Measurements from ENCODE around the gene CDC42. TPM values are rescaled to one million over a fixed set of nuclear protein-coding genes. Genes with fewer than 3 reads are reported as not detected.

The CDC42 gene
- total and polyA plus RNA-seq, 10 of the 15 experiments (the other 5 are each of a cell fraction or from before 2014, with no cell fraction given) = 184 to 479 (median 326) TPM

DNA sequence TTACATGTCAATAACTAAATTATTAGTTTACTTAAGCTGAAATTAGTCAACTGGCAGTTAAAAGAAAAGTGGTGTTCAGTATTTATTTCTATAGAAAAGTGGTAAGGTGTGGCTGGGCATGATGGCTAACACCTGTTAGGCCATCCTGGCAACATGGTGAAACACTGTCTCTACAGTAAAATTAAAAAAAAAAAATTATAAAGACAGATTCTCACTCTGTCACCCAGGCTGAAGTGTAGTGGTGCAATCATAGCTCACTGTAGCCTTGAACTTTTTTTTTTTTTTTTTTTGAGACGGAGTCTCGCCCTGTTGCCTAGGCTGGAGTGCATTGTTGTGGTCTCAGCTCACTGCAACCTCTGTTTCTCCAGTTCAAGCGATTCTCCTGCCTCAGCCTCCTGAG lies 57.5 kb downstream of the CDC42 start:
- intact Hi-C loops (cut with micrococcal nuclease; ENCODE audit: unreplicated experiment) = no loop called here
- CTCF ChIA-PET = interaction anchor here (0.7 to 2.1 kb wide), 4 partner anchors 9 to 306 kb away, joined by 3 to 9 read pairs (median 4); no protein-coding TSS in a partner anchor
- RAD21 ChIA-PET (ENCODE audit: unreplicated experiment) = no interaction called here

DNA sequence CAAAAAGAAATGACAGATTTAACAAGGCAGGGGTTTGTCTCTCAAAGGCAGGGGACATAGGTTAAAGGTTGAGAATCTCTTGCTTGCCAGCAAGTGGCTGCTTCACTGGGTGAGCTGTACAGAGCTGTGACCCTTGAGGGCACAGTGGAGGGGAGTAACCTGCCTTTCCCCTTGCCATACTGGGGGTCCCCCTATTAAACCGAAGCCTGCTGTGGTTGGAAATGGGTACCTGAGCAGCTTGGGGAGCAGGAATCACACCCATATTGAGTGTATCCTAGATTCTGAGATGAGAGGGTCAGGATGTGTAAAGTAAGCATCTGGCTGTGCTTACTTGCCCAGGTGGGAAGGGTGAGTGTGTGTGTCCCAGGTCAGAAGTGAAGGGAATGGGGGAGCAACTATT lies 58.6 kb downstream of the CDC42 start:
- Histone ChIP-seq H3K27me3 (replicated peaks in 1 of 2; ENCODE audit: control insufficient read depth in 2 of 2, insufficient read depth in 2 of 2, low read length in 1 of 2) (no peaks in the 10 kb centered on the region), H3K9me3 (replicated peaks; ENCODE audit: control insufficient read depth, insufficient read depth, low read length) (no peaks in the 10 kb centered on the region), H3K79me2 (ENCODE audit: control insufficient read depth, insufficient read depth, low read length) (peaks cover 2% of the 10 kb centered on the region; the same call in 1 of the 2 replicates), H4K20me1 (ENCODE audit: control insufficient read depth, insufficient read depth) (no peaks in the 10 kb centered on the region; the same call in 1 of the 2 replicates), H3K4me2 (ENCODE audit: control insufficient read depth, insufficient read depth) (no peak overlapping the region), H3K9ac (ENCODE audit: control insufficient read depth, insufficient read depth, low read length) (no peak overlapping the region), H2AFZ (ENCODE audit: control insufficient read depth, low read depth, low read length) (no peak overlapping the region), H3K36me3 (ENCODE audit: control insufficient read depth in 2 of 2, insufficient read depth in 2 of 2, low read length in 1 of 2) (peaks cover 15 to 26% of the 10 kb centered on the region in 2 experiments; a peak in 3 of 4 replicates), H3K4me3 (no peak overlapping the region), H3K27ac (ENCODE audit: control insufficient read depth, insufficient read depth) (no peak overlapping the region), H3K4me1 (ENCODE audit: control insufficient read depth, insufficient read depth, low read length) (peaks cover 16% of the 10 kb centered on the region)
- no peak for ATAC-seq
- BruUV-seq (replicated peaks) = TSS peak; percentile 12
- 29% methylated on average over 1 of the region's 1 CpG for WGBS (ENCODE audit: insufficient coverage, insufficient replicate concordance, low lambda C conversion rate, missing lambda C conversion rate)
- in situ Hi-C loops (cut with MboI) (no loop called here), intact Hi-C loops (cut with micrococcal nuclease; ENCODE audit: unreplicated experiment) (no loop called here)
- ChIA-PET SMC1A (ENCODE audit: uncharacterized antibody, unreplicated experiment) (interaction anchor here (1.0 kb wide), 1 partner anchor 87 kb away, joined by 4 read pairs; no protein-coding TSS in a partner anchor), RAD21 (ENCODE audit: unreplicated experiment) (no interaction called here), POLR2A (interaction anchor here (2.0 kb wide), 1 partner anchor 11 kb away, joined by 8 read pairs; no protein-coding TSS in a partner anchor), CTCF (interaction anchor here (0.6 to 2.1 kb wide), 4 partner anchors 10 to 1436 kb away, joined by 3 to 9 read pairs (median 4); no protein-coding TSS in a partner anchor)
- DNase-seq (ENCODE audit: low read depth, low spot score) = no peak
- FAIRE-seq = no peak
- TF ChIP-seq POLR2AphosphoS2 (IDR thresholded peaks at IDR 0.05; ENCODE audit: low read depth, low read length) (peak; percentile 39; the same call in 1 of the 2 replicates), KDM1A (IDR thresholded peaks at IDR 0.05; ENCODE audit: borderline replicate concordance) (no peak), SMAD5 (IDR thresholded peaks at IDR 0.05; ENCODE audit: low read depth) (no peak)

More for the DNA sequence above, 57.5 kb downstream of the CDC42 start:
- in situ Hi-C loops (cut with MboI) = no loop called here
- WGBS (ENCODE audit: insufficient coverage, insufficient replicate concordance, low lambda C conversion rate, missing lambda C conversion rate) = 100% methylated on average over 1 of the region's 3 CpGs
- Histone ChIP-seq H4K20me1 (ENCODE audit: control insufficient read depth, insufficient read depth) (no peaks in the 10 kb centered on the region; the same call in 1 of the 2 replicates), H3K4me1 (ENCODE audit: control insufficient read depth, insufficient read depth, low read length) (peaks cover 8% of the 10 kb centered on the region), H3K9me3 (replicated peaks; ENCODE audit: control insufficient read depth, insufficient read depth, low read length) (no peaks in the 10 kb centered on the region), H3K27me3 (replicated peaks in 1 of 2; ENCODE audit: control insufficient read depth in 2 of 2, insufficient read depth in 2 of 2, low read length in 1 of 2) (no peaks in the 10 kb centered on the region), H3K4me3 (no peak overlapping the region), H3K4me2 (ENCODE audit: control insufficient read depth, insufficient read depth) (no peak overlapping the region), H3K9ac (ENCODE audit: control insufficient read depth, insufficient read depth, low read length) (no peak overlapping the region), H3K27ac (ENCODE audit: control insufficient read depth, insufficient read depth) (no peak overlapping the region), H3K36me3 (ENCODE audit: control insufficient read depth in 2 of 2, insufficient read depth in 2 of 2, low read length in 1 of 2) (peaks cover 15 to 25% of the 10 kb centered on the region in 2 experiments; a peak in 3 of 4 replicates), H3K79me2 (ENCODE audit: control insufficient read depth, insufficient read depth, low read length) (peaks cover 5% of the 10 kb centered on the region), H2AFZ (ENCODE audit: control insufficient read depth, low read depth, low read length) (no peak overlapping the region)
- ChIA-PET SMC1A (ENCODE audit: uncharacterized antibody, unreplicated experiment) (interaction anchor here (1.0 to 1.7 kb wide), 2 partner anchors 11 to 86 kb away, joined by 4 to 5 read pairs; no protein-coding TSS in a partner anchor), POLR2A (interaction anchor here (2.0 kb wide), 1 partner anchor 9 kb away, joined by 8 read pairs; no protein-coding TSS in a partner anchor)
- no peak for FAIRE-seq
- no peak for TF ChIP-seq MTA2 (IDR thresholded peaks at IDR 0.05; ENCODE audit: low read depth)
- no peak for ATAC-seq
- BruUV-seq (replicated peaks) = no TSS peak
- no peak for DNase-seq (ENCODE audit: low read depth, low spot score)

Measured in GM12878 (cell line).